A673 (cell line): ENCODE measurements around the gene COMMD6.

ENCODE experiments used
- EZH2 ChIP-seq: fragments of 200-600 bp; sonication (generic); IDR thresholded peaks from 2 replicates; pipeline ENCODE4 v1.6.1; 2017; ENCODE audit warnings: borderline replicate concordance, low read depth, mild to moderate bottlenecking, mixed read lengths, antibody characterized with exemption, low read length; ENCODE audit not compliant: poor library complexity, severe bottlenecking
- TF ChIP-seq, protein P1 (sequence below): fragments of 300-800, 200-600 bp; sonication (generic); conservative IDR thresholded peaks from 2 replicates; pipeline ENCODE4 v1.5.1; 2017; ENCODE audit warnings: low read depth, mild to moderate bottlenecking, antibody characterized with exemption, low read length, moderate library complexity, mixed read lengths

DNA sequence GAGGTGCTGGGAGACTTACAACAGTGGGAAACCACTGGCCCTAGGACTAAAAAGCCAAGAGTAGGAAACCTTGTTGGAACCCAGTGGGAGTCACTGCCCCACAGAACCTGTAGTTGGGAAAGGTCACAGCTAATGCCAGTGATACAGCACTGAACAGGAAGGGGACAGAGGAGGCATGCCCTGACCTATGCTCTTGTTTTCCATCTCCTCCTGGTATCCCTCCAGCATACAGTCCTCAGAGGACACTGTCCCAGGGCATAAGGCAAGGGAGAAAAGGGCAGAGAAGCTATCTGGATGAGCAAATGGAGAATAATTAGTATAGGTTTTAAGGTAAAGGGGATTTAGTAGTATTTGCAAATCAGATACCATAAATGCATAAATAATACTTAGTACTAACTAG is 44.5 kb downstream of the COMMD6 start:
- TF ChIP-seq, protein P1, sequence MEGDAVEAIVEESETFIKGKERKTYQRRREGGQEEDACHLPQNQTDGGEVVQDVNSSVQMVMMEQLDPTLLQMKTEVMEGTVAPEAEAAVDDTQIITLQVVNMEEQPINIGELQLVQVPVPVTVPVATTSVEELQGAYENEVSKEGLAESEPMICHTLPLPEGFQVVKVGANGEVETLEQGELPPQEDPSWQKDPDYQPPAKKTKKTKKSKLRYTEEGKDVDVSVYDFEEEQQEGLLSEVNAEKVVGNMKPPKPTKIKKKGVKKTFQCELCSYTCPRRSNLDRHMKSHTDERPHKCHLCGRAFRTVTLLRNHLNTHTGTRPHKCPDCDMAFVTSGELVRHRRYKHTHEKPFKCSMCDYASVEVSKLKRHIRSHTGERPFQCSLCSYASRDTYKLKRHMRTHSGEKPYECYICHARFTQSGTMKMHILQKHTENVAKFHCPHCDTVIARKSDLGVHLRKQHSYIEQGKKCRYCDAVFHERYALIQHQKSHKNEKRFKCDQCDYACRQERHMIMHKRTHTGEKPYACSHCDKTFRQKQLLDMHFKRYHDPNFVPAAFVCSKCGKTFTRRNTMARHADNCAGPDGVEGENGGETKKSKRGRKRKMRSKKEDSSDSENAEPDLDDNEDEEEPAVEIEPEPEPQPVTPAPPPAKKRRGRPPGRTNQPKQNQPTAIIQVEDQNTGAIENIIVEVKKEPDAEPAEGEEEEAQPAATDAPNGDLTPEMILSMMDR = no peak
- no peak for TF ChIP-seq EZH2
